Pulmonary artery endothelial cell (primary cell): Measurements from ENCODE around the gene MYL6. TPM values are rescaled to one million over a fixed set of nuclear protein-coding genes. Genes with fewer than 3 reads are reported as not detected.
"Not testable (repeated sequence)": the region's sequence is repeated elsewhere in the genome, so short reads cannot be mapped to it uniquely, and the experiment has no call there.

Experiments used
- DNase-seq: peaks from one replicate; pipeline ENCODE4 v3.0.0-alpha.2; 2011; ENCODE audit warnings: low read depth, low spot score
- total RNA-seq: library from RNA; depleted of rRNA; stranded (reverse); fragments of >200 nt; gene quantifications from 2 replicates; pipeline ENCODE4 v1.2.3, GENCODE V29; 2014

MYL6 gene
- 2,535 and 2,553 TPM in 2 replicates for total RNA-seq

DNA sequence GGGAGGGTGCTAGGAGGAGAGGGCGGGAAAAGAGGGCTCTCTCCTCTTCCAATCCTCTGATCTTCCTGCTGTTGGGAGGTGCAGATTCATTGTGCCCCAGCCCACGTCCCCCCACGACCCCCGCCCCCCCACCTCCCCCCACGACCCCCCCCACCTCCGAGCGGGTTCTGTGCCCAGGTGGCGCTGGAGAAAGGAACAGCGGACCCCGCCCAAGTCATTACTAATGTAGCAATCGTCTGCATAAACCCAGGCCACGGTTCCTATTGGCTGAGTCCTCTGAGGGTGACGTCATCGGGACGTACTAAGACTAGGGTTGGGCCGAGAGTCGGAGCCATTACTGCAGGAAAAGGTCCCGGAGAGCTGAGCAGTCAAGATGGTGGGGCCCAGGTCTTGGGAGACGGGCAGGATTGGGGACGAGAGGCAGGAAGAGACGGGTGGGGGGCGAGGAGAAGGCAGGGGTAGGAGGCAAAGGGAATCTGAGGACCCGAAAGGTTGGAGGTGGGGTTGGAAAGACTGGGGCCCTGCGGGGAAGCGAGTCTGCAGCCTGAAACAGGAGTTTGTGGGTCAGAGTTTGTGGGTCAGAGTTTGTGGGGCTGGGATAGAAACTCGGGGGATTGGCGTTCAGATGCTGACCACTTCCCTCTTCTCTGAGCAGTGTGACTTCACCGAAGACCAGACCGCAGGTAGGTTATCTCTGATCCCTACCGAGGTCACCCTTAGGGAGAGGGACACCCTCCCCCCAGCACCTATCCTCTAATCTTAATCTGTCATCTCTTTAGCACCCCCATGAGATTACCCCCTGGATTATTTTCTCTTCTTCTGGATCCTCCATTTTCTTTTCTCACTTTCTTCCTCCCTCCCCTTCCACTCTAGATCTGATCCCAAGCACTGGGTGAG, at the start of gene MYL6:
TSS of gene MYL6 (plus strand) at position 331 of the 897 bp plus-strand sequence. CDS start at position 374, 43 bp downstream.
- DNase-seq = peak; percentile 93

DNA sequence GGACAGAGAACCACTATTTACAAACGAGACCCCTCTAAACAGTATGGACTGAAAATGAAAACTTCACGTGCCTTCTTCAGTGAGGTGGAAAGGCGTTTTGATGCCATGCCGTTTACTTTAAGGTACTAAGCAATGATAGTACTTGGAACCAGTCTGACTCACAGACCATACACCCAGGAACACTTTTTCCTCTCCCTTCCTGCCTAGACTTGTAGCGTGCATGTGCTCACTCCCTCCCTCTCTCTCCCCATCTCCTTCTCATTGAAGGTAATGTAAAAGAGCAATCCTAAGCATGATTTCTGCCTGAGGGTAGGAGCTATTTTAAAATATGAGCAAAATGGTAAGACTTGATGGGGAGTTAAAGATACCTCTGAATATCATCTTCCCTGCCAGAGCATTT, 47.6 kb upstream of the MYL6 start:
- DNase-seq = no peak

DNA sequence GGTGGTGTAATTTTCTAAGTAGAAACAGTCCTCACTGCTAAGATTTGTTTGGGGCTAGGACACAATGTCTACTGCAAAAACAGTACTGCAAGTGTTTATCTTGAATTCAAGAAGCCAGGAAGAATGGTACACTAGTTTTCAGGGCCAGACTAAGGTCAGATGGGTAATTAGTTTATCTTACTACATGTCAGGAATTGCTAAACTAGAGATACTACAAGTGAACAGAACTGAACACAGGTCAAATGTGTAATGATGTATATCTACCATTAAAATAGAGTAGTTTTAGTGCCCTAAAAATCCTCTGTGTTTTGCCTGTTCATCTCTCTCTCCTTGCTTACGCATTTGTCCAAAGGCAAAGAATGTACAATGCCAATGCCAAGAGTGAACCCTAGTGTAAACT, 44.1 kb upstream of the MYL6 start:
- no peak for DNase-seq

DNA sequence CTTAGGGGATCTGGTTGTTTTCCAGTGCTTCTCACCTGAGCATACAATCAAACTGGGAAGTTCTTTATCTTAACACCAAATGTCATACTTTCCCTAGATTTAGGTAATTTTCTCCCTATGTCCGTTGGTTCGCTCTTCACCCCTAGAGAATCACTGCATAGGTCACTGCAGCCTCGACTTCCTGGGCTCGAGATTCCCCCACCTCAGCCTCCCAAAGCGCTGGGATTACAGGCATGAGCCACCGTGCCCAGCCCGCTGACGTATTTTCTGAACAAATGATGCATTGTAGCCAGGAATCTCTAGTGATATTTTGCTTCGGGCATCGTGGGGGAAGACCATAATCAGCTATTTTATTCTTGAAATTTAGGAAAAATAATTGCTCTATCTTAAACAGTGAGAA, 42.8 kb upstream of the MYL6 start:
- DNase-seq = no peak

DNA sequence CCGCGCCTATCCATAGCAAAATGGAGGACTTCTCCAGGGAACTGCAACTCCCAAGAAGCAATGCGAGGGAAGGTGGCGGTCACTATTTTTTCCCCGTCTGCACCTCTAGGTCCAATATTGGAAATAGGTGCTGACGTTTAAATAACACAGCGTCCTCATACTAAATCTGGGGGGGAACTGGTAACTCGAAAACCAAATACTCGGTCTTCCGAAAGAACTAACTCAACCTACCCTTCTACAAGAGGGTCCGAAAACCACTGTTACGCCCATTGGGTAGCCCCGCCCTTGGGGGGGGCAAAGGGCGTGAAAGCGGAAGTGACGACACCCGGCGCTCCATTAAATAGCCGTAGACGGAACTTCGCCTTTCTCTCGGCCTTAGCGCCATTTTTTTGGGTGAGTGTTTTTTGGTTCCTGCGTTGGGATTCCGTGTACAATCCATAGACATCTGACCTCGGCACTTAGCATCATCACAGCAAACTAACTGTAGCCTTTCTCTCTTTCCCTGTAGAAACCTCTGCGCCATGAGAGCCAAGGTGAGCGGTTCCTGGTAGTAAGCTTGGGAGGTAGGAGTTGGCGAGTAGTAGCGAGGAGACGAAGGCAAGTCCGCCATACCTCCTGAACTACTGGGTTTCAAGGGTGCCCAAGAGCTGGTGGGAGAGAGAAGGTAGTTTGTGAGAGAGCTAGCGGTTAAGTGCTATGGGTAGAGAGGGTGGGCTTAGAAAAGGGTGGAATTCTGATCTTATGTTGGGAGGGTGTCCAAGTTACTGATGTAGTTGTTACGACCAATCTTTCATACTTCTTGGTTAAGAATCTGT, 41.7 kb upstream of the MYL6 start, which contains the start of gene RPL41:
TSS of gene RPL41 (plus strand) at position 367 of the 815 bp plus-strand sequence.
- DNase-seq = peak; percentile 79

DNA sequence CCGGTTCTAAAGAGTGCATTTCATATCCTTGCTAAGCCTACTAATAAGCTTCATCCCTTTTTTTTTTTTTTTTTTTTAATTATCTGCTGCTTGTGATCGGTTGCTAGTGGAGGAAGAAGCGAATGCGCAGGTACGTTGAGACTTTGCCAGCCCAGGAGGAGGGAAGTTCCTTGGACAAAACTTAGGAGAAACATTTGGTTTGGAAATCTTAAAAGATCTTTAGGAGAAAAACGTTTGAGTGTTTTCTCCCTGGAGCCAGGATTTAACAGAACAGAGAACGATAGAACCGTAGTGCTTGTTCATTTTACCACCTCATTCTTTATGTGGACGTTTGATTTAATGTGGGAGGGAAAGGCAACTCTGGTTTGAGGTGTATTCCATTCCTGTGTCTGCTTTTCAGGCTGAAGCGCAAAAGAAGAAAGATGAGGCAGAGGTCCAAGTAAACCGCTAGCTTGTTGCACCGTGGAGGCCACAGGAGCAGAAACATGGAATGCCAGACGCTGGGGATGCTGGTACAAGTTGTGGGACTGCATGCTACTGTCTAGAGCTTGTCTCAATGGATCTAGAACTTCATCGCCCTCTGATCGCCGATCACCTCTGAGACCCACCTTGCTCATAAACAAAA, 41.0 kb upstream of the MYL6 start:
- not testable (repeated sequence) for DNase-seq

DNA sequence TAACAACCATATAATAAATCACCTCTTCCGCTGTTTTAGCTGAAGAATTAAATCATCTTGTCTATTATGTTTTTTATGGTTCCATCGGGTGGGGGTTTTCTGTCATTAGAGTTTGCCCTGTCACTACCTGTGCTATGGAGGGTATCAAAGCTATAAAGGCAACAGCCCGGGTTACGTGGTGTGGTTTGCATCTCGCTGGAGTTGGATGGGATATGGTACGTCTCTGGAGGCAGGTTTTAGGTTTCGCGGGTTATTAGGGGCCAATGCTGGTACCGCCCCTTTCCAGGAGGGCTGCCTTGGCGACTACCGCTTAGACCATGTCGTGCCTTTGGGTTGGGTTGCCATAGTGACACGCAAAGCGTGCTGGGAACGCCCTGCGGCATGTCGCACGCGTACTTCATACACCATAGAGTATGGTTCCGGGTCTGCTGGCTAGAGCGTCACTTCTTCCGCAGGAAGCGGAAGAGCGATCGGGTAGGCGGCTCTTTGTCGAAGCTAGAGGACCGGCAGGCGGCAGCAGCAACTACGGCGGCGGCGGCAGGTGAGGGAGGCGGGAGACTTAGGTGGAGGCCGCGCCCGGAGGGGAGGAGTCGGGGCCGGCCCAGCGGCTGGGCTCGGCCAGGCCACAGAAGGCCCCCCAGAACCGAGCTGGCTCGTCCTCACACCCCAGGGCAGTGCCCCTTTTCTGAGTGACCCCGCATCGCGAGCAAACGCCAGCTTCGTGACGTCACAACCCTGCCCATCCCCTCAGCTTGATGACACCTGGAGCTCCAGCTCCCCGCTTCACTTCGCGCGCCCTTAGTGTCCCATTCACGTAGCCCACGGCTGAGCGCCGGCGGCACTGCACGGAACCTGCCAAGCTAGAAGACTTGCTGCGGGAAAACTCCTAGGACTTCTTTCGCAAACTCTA, 40.1 kb upstream of the MYL6 start, which contains the start of gene ZC3H10:
TSS of gene ZC3H10 (plus strand) at position 489 of the 910 bp plus-strand sequence. CDS start 2,297 bp downstream, outside the sequence.
- peak; percentile 95 for DNase-seq

DNA sequence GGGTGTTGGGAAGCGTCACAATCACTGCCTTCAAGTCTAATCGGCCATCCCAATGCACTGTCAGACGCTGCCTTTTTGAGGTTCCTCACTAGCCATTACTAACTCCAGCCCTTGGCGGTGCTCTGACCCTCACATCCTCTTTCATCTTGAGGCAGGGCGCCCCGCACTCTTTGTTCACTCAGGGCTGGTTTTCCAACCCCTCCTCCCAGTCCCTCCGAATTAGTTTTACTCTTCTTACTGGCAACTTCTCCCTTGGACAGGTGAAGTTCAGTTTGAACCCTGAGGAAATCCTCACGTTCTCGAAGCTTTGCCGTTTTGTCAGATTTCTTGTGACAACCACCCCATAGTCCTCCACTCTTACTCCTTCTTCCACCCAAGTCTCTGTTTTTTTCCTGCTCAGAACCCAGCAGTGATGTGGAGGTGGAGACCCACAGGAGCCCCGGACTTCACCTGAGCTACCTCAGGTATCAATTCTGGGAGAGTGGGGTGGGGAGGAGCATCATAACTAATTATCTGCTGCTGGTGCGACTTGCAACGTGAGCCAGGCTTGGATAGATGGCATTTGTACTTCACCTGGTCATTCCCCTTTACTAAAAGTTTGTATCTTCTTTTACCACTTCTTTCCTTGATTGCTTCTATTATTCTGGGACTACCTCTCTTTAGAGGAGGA, 39.3 kb upstream of the MYL6 start:
- no peak for DNase-seq

DNA sequence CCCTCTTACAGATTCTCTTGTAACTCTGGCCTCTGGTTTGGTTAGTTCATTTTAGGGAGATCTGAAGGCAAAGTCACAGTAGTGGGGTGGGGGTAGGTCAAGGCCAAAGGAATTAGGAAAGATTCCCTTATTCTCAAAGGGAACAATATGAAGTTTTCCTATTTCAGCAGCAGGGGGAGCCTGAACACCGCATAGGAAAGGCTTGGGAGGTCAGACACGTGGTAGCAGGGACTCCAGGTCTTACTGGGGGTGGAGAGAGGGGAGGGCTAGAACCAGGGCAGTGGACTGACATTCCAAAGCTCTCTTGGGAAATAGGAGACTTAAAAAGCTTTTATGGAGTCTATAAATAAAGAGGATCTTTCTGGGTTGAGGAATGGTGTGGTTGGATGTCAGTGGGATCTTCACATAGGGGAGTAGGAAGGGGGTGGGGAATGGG, 38.8 kb upstream of the MYL6 start:
- peak; percentile 84 for DNase-seq

DNA sequence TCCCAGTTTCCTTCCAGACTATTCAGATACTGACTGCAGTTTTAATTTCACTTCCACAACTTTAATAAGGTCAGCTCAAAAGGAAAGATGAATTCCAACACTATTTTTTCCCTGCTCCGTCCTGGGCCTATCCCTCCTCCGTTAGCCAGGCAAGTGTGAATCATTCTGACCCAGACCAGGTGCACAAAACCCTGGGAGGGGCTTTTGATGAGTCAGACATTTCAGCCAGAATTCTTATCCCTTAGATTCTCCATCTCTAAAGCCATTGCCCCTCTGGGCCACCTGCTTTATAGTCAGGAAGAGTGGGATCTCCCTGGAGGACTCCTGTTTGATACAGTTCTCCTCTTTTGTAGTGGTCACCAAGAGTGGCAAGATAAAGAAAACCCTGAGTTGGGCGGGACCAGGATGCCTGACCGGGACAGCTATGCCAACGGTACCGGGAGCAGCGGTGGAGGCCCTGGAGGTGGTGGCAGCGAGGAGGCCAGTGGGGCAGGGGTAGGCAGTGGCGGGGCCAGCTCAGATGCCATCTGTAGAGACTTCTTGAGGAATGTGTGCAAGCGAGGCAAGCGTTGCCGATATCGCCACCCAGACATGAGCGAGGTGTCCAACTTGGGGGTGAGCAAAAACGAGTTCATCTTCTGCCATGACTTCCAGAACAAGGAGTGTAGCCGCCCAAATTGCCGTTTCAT, 37.9 kb upstream of the MYL6 start:
- no peak for DNase-seq

DNA sequence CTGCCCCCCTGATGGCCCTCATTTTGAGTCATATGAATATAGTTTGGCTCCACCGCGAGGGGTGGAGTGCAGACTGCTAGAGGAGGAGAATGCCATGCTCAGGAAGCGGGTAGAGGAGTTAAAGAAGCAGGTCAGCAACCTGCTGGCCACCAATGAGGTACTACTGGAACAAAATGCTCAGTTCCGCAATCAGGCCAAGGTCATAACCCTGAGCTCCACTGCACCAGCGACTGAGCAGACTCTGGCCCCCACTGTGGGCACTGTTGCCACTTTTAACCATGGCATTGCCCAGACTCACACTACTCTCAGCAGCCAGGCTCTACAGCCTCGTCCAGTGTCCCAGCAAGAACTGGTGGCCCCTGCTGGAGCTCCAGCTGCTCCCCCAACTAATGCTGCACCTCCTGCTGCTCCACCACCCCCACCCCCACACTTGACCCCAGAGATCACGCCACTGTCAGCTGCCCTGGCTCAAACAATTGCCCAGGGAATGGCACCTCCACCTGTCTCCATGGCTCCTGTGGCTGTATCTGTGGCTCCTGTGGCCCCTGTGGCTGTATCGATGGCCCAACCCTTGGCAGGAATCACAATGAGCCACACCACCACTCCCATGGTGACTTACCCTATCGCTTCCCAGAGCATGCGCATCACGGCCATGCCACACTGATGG, 36.8 kb upstream of the MYL6 start:
- no peak for DNase-seq

DNA sequence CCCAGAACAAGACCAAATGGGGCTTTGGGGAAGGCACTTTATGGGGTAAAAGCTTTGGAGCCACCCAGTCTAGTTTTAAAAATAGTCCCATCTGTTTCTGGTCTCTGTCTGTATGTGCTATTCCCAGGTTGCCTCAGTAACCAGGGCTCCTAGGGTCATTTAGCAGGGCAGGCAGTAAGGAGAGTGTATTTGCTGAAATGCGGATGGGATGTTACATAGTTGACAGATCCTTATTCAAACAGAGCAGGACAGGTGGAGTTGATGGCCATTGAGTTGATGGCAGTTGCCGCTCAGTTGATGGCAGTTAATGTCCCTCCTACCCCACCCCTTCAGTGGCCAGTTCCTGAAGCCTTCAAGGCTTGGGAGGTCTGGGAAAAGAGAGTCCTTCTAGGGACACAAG, 35.5 kb upstream of the MYL6 start:
- DNase-seq = no peak

DNA sequence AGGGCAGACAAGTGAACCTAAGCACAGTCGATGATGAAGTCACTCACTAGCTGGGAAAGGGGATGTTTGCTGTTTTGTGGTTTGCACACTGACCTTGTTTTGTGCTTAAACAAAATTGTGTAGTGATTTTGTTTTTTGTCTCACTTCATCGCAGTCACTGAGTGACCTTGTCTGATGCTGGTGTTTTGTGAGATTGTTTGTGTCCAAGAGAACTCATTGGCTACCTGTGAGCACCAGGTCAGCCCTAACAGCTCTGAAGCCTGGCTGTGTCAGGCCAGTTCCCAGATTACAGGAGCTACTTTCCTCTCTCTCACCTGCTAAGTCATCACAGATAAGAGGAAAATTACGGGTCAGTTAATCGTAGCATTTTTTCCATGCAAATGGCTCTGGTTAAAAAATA, 34.0 kb upstream of the MYL6 start:
- DNase-seq = no peak

DNA sequence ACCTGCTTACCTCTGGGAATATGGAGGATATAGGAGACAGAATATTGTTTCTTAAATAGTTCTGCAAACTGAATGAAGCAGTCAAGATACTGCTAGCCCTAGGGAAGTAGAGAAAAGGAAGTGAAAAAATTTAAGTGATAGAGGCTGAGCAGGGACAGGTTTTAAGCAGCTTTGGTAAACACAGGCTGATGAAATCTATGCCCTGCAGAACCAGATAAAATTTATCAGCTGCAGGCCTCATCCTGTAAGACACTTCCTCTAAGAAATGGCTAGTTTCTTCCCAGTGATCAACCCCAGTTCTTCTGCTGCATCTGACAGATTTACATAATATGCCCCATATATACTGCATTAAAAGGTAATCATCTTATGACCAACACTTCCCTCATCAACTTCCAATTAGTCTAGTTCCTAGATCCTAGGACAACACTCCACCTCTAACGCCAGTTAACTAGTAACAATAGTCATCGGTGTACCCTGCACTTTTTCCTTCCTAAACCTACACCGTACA, 31.4 kb upstream of the MYL6 start:
- no peak for DNase-seq

DNA sequence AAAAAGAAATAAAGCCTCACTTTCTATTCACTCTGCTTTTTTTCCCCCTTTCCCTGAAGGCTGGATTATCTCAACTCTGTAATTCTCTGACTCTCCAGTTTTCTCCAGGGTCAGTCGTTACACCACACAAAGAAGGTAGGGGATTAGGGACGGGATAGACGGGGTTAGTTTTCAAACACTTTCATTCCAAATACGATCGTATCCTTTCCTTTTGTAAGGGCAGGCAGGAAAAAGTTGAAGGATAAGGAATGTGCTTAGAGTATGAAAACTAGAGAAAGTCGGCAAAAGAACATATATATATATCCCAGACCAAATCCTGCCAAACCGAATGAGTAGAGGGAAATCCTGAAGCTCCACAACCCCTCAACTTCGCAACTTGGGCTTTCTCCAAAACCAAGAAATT, 30.7 kb upstream of the MYL6 start:
- DNase-seq = no peak

DNA sequence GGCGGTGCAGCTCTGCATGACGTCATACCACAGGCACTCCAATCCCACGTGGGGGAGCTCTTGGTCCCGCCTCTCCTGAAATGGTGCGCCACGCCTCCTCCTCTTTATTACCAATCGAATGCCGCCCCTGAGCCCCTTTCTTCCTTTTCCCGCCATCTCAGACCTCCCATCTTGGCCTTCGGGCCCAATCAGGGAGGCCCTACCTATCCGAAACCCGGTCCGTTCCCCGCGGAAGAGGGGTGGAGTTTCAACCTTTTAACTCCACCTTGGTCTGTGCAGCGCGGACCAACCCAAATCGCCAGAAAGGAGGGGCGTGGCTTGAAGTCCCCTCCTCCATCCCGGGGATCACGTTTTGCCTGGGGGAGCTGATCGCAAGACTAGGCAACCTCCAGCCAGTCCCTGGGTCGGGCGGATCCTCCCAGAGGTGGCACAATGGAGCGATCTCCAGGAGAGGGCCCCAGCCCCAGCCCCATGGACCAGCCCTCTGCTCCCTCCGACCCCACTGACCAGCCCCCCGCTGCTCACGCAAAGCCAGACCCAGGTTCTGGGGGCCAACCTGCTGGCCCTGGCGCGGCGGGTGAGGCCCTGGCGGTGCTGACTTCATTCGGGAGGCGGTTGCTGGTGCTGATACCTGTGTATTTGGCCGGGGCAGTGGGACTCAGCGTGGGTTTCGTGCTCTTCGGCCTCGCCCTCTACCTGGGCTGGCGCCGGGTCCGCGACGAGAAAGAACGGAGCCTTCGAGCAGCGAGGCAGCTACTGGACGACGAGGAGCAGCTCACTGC, 30.1 kb upstream of the MYL6 start, which contains the start of gene ESYT1:
TSS of gene ESYT1 (plus strand) at position 380 of the 782 bp plus-strand sequence. CDS start at position 433, 53 bp downstream.
- peak; percentile 99 for DNase-seq

DNA sequence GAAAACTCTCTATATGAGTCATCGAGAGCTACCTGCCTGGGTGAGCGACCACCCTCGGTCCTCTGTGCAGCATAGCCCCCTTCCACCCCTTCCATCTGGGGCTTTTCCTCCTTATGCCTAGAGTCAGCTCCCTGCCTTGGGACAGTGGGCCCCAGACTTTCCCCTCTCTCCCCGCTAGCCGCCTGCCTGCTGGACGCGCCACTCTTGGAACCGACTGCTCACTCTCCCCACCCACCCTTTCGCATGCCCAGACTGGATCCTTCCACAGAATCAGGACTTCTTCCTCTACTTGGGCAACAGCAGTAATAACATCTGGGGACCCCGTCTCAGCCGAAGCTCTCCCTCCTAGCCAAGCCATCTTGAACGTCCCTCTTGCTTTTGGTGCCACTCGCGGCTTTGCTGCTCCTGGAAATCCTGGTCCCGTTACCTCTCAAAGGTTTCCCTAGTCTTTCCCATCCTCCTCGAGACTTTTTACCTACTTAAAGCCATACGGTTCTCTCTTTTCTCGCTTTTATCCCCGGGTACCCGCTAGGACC, 29.4 kb upstream of the MYL6 start:
- no peak for DNase-seq
